DOHH2 (cell line): Measurements from ENCODE around the gene STX12.

Experiments used
- H3F3A ChIP-seq: fragments of 200-600 bp; sonication (generic), shearing (Covaris generic); 2 replicates; pipeline ENCODE4 v1.6.0; 2016; ENCODE audit warnings: antibody characterized with exemption, mild to moderate bottlenecking; ENCODE audit not compliant: control insufficient read depth, insufficient read depth
- H3K27ac ChIP-seq: fragments of 200-600 bp; sonication (generic); 2 replicates; pipeline ENCODE4 v1.5.1; 2014; ENCODE audit warnings: low read depth, mild to moderate bottlenecking, low read length, moderate library complexity
- H3K27me3 ChIP-seq: fragments of 200-600 bp; sonication (generic); 2 replicates; pipeline ENCODE4 v1.6.1; 2014; ENCODE audit warnings: mild to moderate bottlenecking, low read length, mixed read lengths; ENCODE audit not compliant: control insufficient read depth
- H3K36me3 ChIP-seq: fragments of 200-600 bp; sonication (generic); 2 replicates; pipeline ENCODE4 v1.6.1; 2014; ENCODE audit warnings: mild to moderate bottlenecking, low read length, moderate library complexity, mixed read lengths; ENCODE audit not compliant: control insufficient read depth
- H3K4me1 ChIP-seq: fragments of 200-600 bp; sonication (generic); 2 replicates; pipeline ENCODE4 v1.6.1; 2014; ENCODE audit warnings: mild to moderate bottlenecking, low read length, mixed read lengths; ENCODE audit not compliant: control insufficient read depth
- H3K4me2 ChIP-seq: fragments of 200-600 bp; sonication (generic); 2 replicates; pipeline ENCODE4 v1.6.0; 2014; ENCODE audit warnings: mild to moderate bottlenecking, low read length, moderate library complexity
- H3K4me3 ChIP-seq: fragments of 200-600 bp; sonication (generic); 2 replicates; pipeline ENCODE4 v1.5.1; 2014; ENCODE audit warnings: mild to moderate bottlenecking, low read length, mixed read lengths
- H3K79me2 ChIP-seq: fragments of 200-600 bp; sonication (generic); 2 replicates; pipeline ENCODE4 v1.6.1; 2014; ENCODE audit warnings: mild to moderate bottlenecking, low read length, mixed read lengths; ENCODE audit not compliant: control insufficient read depth
- H3K9me2 ChIP-seq: fragments of 200-600 bp; sonication (generic); replicated peaks from 2 replicates; pipeline ENCODE4 v1.6.1; 2014; ENCODE audit warnings: mild to moderate bottlenecking, low read length, mixed read lengths; ENCODE audit not compliant: control insufficient read depth
- H3K9me3 ChIP-seq: fragments of 200-600 bp; sonication (generic); 2 replicates; pipeline ENCODE4 v1.6.1; 2014; ENCODE audit warnings: antibody characterized with exemption, low read length, mixed read lengths; ENCODE audit not compliant: control insufficient read depth, insufficient read depth
- H4K20me1 ChIP-seq: fragments of 200-600 bp; sonication (generic); 2 replicates; pipeline ENCODE4 v1.6.0; 2014; ENCODE audit warnings: low read depth, mild to moderate bottlenecking, antibody characterized with exemption, low read length, moderate library complexity; ENCODE audit not compliant: control insufficient read depth, insufficient read depth
- CTCF ChIP-seq: fragments of 200-600 bp; sonication (generic); IDR thresholded peaks from one replicate; pipeline ENCODE4 v1.5.1; 2014; ENCODE audit warnings: antibody characterized with exemption, mild to moderate bottlenecking, low read depth, low read length; ENCODE audit not compliant: poor library complexity, severe bottlenecking
- EZH2phosphoT487 ChIP-seq: fragments of 200-600 bp; sonication (generic); IDR thresholded peaks from 2 replicates; pipeline ENCODE4 v1.6.1; 2017; ENCODE audit warnings: borderline replicate concordance, mild to moderate bottlenecking, antibody characterized with exemption, low read length, moderate library complexity, mixed read lengths

STX12 gene

GRCh38 chr1:27865821-27866220 lies 92.8 kb downstream of the STX12 start:
- Histone ChIP-seq H4K20me1 (no peaks in the 10 kb centered on the region), H3K9me2 (no peaks in the 10 kb centered on the region), H3K27me3 (no peaks in the 10 kb centered on the region), H3K4me1 (peaks cover 57% of the 10 kb centered on the region), H3F3A (peaks cover 17% of the 10 kb centered on the region), H3K4me2 (no peak overlapping the region), H3K27ac (no peak overlapping the region), H3K79me2 (no peaks in the 10 kb centered on the region), H3K4me3 (no peak overlapping the region), H3K9me3 (no peaks in the 10 kb centered on the region), H3K36me3 (no peaks in the 10 kb centered on the region)
- TF ChIP-seq EZH2phosphoT487 (no peak), CTCF (no peak)

DNA sequence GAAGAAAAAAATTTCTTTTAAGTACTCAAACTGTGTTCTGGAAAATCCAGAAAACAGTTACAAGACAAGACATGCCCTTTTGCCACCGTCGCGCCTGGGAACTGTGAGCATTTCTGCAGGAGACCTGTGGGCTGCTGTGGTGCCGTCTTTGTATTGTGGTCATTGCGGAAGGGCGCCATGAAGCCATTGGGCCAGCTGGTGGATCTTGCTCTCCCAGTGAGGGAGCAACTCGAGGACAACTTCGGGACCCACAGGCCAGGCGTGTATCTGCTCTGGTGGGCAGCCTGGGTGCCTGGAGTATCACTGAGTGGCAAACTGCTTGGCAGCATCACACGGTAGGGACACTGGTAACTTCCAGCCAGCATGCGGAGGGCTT lies 95.5 kb downstream of the STX12 start:
- Histone ChIP-seq H3K4me3 (peak overlapping the region; percentile 60), H3K4me2 (peak overlapping the region; percentile 57), H3K27me3 (no peaks in the 10 kb centered on the region), H3K79me2 (no peaks in the 10 kb centered on the region), H3K36me3 (no peaks in the 10 kb centered on the region), H3F3A (peaks cover 17% of the 10 kb centered on the region), H4K20me1 (no peaks in the 10 kb centered on the region), H3K9me2 (no peaks in the 10 kb centered on the region), H3K27ac (no peak overlapping the region), H3K9me3 (no peaks in the 10 kb centered on the region), H3K4me1 (peaks cover 57% of the 10 kb centered on the region)
- TF ChIP-seq EZH2phosphoT487 (no peak), CTCF (no peak)

- Histone ChIP-seq H3K9me2 (no peaks in the 10 kb centered on the region), H3K27ac (peak overlapping the region; percentile 10), H3K4me1 (peaks cover 56% of the 10 kb centered on the region), H3K4me2 (peak overlapping the region; percentile 57), H3F3A (peaks cover 19% of the 10 kb centered on the region), H3K4me3 (peak overlapping the region; percentile 60), H4K20me1 (no peaks in the 10 kb centered on the region), H3K27me3 (no peaks in the 10 kb centered on the region), H3K9me3 (no peaks in the 10 kb centered on the region), H3K36me3 (no peaks in the 10 kb centered on the region), H3K79me2 (no peaks in the 10 kb centered on the region)
- TF ChIP-seq CTCF (no peak), EZH2phosphoT487 (no peak)
These were observed 96.1 kb downstream of the STX12 start for GRCh38 chr1:27868932-27869718.
